ENCODE measurements around the gene DDA1.

- TF ChIP-seq, protein P1, sequence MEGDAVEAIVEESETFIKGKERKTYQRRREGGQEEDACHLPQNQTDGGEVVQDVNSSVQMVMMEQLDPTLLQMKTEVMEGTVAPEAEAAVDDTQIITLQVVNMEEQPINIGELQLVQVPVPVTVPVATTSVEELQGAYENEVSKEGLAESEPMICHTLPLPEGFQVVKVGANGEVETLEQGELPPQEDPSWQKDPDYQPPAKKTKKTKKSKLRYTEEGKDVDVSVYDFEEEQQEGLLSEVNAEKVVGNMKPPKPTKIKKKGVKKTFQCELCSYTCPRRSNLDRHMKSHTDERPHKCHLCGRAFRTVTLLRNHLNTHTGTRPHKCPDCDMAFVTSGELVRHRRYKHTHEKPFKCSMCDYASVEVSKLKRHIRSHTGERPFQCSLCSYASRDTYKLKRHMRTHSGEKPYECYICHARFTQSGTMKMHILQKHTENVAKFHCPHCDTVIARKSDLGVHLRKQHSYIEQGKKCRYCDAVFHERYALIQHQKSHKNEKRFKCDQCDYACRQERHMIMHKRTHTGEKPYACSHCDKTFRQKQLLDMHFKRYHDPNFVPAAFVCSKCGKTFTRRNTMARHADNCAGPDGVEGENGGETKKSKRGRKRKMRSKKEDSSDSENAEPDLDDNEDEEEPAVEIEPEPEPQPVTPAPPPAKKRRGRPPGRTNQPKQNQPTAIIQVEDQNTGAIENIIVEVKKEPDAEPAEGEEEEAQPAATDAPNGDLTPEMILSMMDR (IDR thresholded peaks at IDR 0.05): no peak
- no peak for TF ChIP-seq POLR2A (IDR thresholded peaks at IDR 0.05)
These were observed 26.2 kb downstream of the DDA1 start for GRCh38 chr19:17335575-17335974.

Measured in lower leg skin (tissue), 3 donors.